Ovary (tissue), 3 donors: ENCODE data around the gene GNAI2.

Source experiments
- CTCF ChIP-seq, 3 donors: fragments of 450-650 bp in 2 of 3; fragments of 200-600 bp in 1 of 3; IDR thresholded peaks; one replicate each; pipeline versions ENCODE4 v1.5.1 to v1.8.0; 2016 to 2022; ENCODE audit warnings: antibody characterized with exemption in 3 of 3, mild to moderate bottlenecking in 1 of 3
- EP300 ChIP-seq: sonication (generic); formaldehyde crosslinking; IDR thresholded peaks from one replicate; pipeline ENCODE4 v1.6.1; 2017; ENCODE audit warnings: antibody characterized with exemption
- POLR2A ChIP-seq: fragments of 450-650 bp; IDR thresholded peaks from one replicate; pipeline ENCODE4 v1.6.1; 2017; ENCODE audit warnings: antibody characterized with exemption, mild to moderate bottlenecking, moderate library complexity
- donor health status: DM: no; HTN: no; CAD: no.

- TF ChIP-seq CTCF (IDR thresholded peaks at IDR 0.05) (no peak), POLR2A (no peak), EP300 (no peak)
Measured at GRCh38 chr3:50249457-50249856, 13.5 kb downstream of the GNAI2 start.
